Tibial nerve (tissue), 3 donors: Measurements from ENCODE around the gene ORC6.

Experiments
- POLR2A ChIP-seq, 2 donors: fragments of 450-650 bp; IDR thresholded peaks; one replicate each; pipeline ENCODE4 v1.6.1; 2017; ENCODE audit warnings: antibody characterized with exemption in 2 of 2, mild to moderate bottlenecking in 2 of 2, moderate library complexity in 2 of 2
- TF ChIP-seq, protein P1 (sequence below), 5 experiments: fragments of 200-600 bp in 3 of 5; fragments of 450-650 bp in 2 of 5; sonication (generic) in 3 of 5; IDR thresholded peaks; one replicate each; pipeline ENCODE4 v1.5.1; 2016 to 2019; ENCODE audit warnings: antibody characterized with exemption in 5 of 5, mild to moderate bottlenecking in 3 of 5, moderate library complexity in 2 of 5

DNA sequence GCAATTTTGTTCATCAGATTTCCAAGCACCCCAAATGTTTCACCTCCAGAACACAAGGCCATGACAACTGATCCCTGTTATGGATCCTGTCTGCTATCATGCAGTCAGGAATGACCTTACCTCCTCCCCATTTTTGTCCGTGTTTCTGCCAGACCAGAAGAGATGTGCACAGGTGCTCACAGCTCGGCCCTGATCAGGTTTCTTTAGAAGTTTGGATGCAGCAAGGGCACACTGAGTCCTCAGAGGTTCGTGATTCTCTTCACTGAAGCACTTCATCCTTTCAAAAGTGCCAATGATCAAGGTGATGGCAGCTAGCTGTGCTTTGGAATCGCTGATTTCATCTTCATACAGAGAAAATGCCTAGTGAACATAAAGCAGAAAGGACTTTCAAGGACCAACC, 27.3 kb upstream of the ORC6 start:
- TF ChIP-seq, protein P1, sequence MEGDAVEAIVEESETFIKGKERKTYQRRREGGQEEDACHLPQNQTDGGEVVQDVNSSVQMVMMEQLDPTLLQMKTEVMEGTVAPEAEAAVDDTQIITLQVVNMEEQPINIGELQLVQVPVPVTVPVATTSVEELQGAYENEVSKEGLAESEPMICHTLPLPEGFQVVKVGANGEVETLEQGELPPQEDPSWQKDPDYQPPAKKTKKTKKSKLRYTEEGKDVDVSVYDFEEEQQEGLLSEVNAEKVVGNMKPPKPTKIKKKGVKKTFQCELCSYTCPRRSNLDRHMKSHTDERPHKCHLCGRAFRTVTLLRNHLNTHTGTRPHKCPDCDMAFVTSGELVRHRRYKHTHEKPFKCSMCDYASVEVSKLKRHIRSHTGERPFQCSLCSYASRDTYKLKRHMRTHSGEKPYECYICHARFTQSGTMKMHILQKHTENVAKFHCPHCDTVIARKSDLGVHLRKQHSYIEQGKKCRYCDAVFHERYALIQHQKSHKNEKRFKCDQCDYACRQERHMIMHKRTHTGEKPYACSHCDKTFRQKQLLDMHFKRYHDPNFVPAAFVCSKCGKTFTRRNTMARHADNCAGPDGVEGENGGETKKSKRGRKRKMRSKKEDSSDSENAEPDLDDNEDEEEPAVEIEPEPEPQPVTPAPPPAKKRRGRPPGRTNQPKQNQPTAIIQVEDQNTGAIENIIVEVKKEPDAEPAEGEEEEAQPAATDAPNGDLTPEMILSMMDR (IDR thresholded peaks at IDR 0.05), result no peak
- TF ChIP-seq POLR2A (IDR thresholded peaks at IDR 0.05), result no peak
